Endothelial cell (in vitro differentiated cells): ENCODE data around the gene PHF8. TPM values are rescaled to one million over a fixed set of nuclear protein-coding genes. Genes with fewer than 3 reads are reported as not detected.

Source experiments
- DNase-seq: peaks from one replicate; pipeline ENCODE4 v3.0.0; 2021; ENCODE audit warnings: low spot score
- H3K27ac Mint-ChIP-seq: one replicate; pipeline ENCODE4 v1.8.0; 2021; ENCODE audit warnings: mixed read lengths, inconsistent platforms; ENCODE audit not compliant: unreplicated experiment
- H3K27me3 Mint-ChIP-seq: one replicate; pipeline ENCODE4 v1.8.0; 2021; ENCODE audit warnings: mild to moderate bottlenecking, moderate library complexity, mixed read lengths, inconsistent platforms; ENCODE audit not compliant: unreplicated experiment
- H3K36me3 Mint-ChIP-seq: one replicate; pipeline ENCODE4 v1.8.0; 2021; ENCODE audit warnings: mild to moderate bottlenecking, low read depth, mixed read lengths, inconsistent platforms; ENCODE audit not compliant: unreplicated experiment
- H3K4me1 Mint-ChIP-seq: one replicate; pipeline ENCODE4 v1.8.0; 2021; ENCODE audit warnings: mild to moderate bottlenecking, mixed read lengths, inconsistent platforms; ENCODE audit not compliant: unreplicated experiment
- H3K4me3 Mint-ChIP-seq: one replicate; pipeline ENCODE4 v1.8.0; 2021; ENCODE audit warnings: mild to moderate bottlenecking, mixed read lengths, inconsistent platforms; ENCODE audit not compliant: unreplicated experiment
- H3K9me3 Mint-ChIP-seq: one replicate; pipeline ENCODE4 v1.8.0; 2021; ENCODE audit warnings: mixed read lengths, inconsistent platforms; ENCODE audit not compliant: unreplicated experiment
- CTCF ChIP-seq: fragments of 200-600 bp; sonication (generic); IDR thresholded peaks from one replicate; pipeline ENCODE4 v1.5.0; 2021; ENCODE audit warnings: antibody characterized with exemption; ENCODE audit not compliant: unreplicated experiment
- total RNA-seq: library from RNA; stranded (reverse); fragmentation: NEBNext Ultra II Directional; extraction: Animal tissue kit (Norgen Biotek cat#: 25700); gene quantifications from one replicate; pipeline ENCODE4 v1.2.1, GENCODE V29; 2021; ENCODE audit not compliant: unreplicated experiment

PHF8 gene
- total RNA-seq, 1 donor from 2014 or later, result 29.3 TPM

- Mint-ChIP-seq H3K4me3 (no peak overlapping the region), H3K4me1 (no peaks in the 10 kb centered on the region), H3K27ac (no peak overlapping the region), H3K9me3 (no peaks in the 10 kb centered on the region), H3K36me3 (no peaks in the 10 kb centered on the region), H3K27me3 (no peaks in the 10 kb centered on the region)
- no peak for TF ChIP-seq CTCF
- DNase-seq, result no peak
These were observed 118.2 kb downstream of the PHF8 start for GRCh38 chrX:53926030-53926429.

- Mint-ChIP-seq H3K4me3 (no peak overlapping the region), H3K27me3 (peaks cover 1% of the 10 kb centered on the region), H3K36me3 (no peaks in the 10 kb centered on the region), H3K4me1 (no peaks in the 10 kb centered on the region), H3K9me3 (no peaks in the 10 kb centered on the region), H3K27ac (no peak overlapping the region)
- DNase-seq, result no peak
- TF ChIP-seq CTCF, result no peak
These were observed 125.6 kb downstream of the PHF8 start for GRCh38 chrX:53918702-53919101.

GRCh38 chrX:53900623-53901022 is 143.7 kb downstream of the PHF8 start:
- Mint-ChIP-seq H3K27ac (no peak overlapping the region), H3K36me3 (no peaks in the 10 kb centered on the region), H3K4me1 (no peaks in the 10 kb centered on the region), H3K4me3 (no peak overlapping the region), H3K9me3 (no peaks in the 10 kb centered on the region), H3K27me3 (peaks cover 2% of the 10 kb centered on the region)
- DNase-seq, result no peak
- TF ChIP-seq CTCF, result no peak

- no peaks in the 10 kb centered on the region for H3K4me1 Mint-ChIP-seq
- H3K27me3 Mint-ChIP-seq, result peaks cover 4% of the 10 kb centered on the region
- no peaks in the 10 kb centered on the region for H3K9me3 Mint-ChIP-seq
- no peak overlapping the region for H3K4me3 Mint-ChIP-seq
- no peak for TF ChIP-seq CTCF
- H3K27ac Mint-ChIP-seq, result no peak overlapping the region
- DNase-seq, result no peak
- H3K36me3 Mint-ChIP-seq, result no peaks in the 10 kb centered on the region
These were observed 149.0 kb downstream of the PHF8 start for GRCh38 chrX:53895270-53895669.

Other genes with a start within 250 kb of the PHF8 start
- gene FAM120C, start 138.8 kb upstream of the PHF8 start, total RNA-seq, result 7.0 TPM